GM13976 (cell line): ENCODE data around the gene TFF2.

Experiments used
- DNase-seq: peaks from one replicate; pipeline ENCODE4 v3.0.0; 2012; ENCODE audit warnings: low spot score
- in situ Hi-C: fragments of 300-500 bp; cut with MboI; formaldehyde crosslinking; loops from one replicate; pipeline ENCODE4 v1.12.0; 2022; ENCODE audit warnings: low sequenced_read_pairs, mixed read lengths, inconsistent platforms; ENCODE audit not compliant: unreplicated experiment
- TF ChIP-seq, protein P1 (sequence below): IDR thresholded peaks from 2 replicates; pipeline ENCODE4 v1.5.1; 2012; ENCODE audit warnings: borderline replicate concordance, mild to moderate bottlenecking; ENCODE audit not compliant: insufficient read depth; ENCODE audit errors: extremely low read depth, missing control alignments, control extremely low read depth

TFF2 gene

DNA sequence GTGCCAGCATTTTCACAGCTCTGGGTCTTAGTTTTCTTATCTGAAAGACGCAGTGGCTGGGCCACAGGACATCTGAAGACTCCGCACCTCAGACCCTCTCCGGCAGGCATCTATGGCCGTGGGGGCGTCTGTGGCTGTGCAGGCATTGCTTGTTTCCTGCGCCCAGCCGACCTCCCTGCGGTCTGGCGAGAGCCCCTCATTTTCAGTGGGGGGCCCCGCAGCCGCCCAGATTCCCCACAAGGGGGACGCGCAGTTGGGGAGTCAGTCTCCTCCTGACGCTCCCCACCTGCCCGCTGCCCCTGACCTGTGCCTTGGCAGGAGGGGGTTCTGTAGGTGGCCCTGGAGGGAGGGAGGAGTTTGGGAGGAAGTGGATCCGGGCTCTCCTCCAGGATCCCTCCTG lies 19.0 kb upstream of the TFF2 start:
- in situ Hi-C loops, result no loop called here
- TF ChIP-seq, protein P1, sequence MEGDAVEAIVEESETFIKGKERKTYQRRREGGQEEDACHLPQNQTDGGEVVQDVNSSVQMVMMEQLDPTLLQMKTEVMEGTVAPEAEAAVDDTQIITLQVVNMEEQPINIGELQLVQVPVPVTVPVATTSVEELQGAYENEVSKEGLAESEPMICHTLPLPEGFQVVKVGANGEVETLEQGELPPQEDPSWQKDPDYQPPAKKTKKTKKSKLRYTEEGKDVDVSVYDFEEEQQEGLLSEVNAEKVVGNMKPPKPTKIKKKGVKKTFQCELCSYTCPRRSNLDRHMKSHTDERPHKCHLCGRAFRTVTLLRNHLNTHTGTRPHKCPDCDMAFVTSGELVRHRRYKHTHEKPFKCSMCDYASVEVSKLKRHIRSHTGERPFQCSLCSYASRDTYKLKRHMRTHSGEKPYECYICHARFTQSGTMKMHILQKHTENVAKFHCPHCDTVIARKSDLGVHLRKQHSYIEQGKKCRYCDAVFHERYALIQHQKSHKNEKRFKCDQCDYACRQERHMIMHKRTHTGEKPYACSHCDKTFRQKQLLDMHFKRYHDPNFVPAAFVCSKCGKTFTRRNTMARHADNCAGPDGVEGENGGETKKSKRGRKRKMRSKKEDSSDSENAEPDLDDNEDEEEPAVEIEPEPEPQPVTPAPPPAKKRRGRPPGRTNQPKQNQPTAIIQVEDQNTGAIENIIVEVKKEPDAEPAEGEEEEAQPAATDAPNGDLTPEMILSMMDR, result no peak
- DNase-seq, result no peak

DNA sequence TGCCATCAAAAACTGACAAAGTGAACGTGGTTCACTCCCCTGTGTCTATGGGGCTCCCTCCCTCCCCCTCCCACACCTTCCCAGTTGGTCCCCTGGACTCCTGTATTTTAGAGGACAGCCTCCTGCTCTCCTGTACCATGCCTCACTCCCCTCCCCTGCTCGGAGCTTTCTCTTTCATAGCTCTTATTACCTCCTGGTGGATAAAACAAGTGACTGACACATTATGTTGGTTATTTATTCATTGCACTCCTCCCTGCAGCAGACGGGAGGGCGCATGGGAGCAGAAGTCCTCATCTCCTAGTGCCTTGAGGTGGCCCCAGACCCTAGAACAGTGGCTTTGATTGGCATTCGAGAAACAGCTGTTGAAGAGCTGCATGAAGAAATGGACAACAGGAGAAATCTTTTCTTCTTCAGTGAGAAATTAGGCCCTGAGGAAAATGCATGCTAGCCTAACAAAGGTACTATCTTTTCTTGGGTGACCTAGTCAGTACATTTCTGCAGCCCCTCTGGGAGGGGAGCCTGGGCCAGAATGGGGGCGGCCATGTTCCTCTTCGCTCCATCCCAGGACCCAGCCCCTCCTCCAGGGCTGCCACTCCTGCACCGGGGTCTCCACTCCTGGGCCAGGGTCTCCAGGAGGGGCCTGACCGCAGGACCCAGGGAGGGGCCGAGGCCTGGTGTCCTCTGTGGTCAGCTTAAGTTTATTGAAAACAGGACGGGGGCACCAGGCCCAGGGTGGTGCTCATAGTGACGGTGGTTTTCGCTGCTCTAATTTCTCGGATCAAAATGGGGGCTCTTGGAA lies 16.8 kb upstream of the TFF2 start:
- no peak for DNase-seq
- TF ChIP-seq, protein P1, result no peak
- in situ Hi-C loops, result no loop called here

DNA sequence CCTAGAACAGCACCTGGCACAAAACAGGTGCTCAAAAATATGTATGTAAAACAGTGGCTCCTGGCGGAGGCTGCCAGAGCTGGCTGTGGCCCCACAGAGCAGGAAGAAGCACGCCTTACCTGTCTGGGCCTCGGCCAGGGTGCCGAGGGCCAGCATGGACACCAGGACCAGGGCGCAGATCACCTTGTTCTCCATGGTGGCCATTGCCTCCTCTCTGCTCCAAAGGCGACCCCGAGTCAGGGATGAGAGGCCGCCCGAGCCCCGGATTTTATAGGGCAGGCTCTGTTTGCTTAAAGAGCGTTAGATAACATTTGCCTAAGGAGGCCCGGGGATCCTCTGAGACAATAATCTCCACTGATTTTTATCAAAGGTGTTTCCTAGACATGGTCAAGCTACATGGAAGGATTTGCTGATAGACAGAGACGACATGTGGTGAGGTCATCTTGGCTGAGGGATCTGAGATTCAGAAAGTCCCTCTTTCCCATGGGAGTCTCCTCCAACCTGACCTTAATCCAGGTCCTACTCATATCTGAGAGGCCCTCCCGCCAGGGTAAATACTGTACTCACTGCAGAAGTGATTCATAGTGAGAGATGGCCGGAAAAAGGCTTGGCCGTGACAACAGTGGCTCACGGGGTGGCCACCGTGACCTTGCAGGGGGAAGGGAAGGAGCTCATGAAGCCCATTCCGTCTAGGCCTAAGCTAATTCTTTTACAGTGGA lies 15.7 kb upstream of the TFF2 start, which contains the start of gene TFF1:
Gene TFF1, minus strand, starts transcription at position 244 of the 719 bp plus-strand sequence. Its CDS starts 40 bp downstream, at position 204.
- in situ Hi-C loops, result no loop called here
- TF ChIP-seq, protein P1, result no peak
- no peak for DNase-seq

DNA sequence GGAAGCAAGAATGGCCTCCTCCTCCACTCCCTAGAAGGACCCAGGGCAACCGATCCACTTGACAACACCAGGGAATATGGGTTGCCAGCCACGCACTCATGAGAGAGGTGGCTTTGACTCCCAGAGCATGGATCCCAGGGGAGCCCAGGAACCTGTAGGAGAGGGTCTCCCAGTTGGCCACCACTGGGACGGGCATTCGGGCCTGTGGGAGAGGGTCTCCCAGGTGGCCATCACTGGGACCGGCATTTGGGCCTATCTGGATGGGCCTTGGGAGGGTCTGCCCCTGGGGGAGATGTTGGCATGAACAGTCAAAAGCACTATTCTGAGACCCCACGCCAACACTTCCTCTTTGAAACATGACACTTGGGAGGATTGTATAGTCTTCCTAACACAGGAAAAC lies 15.0 kb upstream of the TFF2 start:
- DNase-seq, result no peak
- in situ Hi-C loops, result no loop called here
- TF ChIP-seq, protein P1, result no peak

DNA sequence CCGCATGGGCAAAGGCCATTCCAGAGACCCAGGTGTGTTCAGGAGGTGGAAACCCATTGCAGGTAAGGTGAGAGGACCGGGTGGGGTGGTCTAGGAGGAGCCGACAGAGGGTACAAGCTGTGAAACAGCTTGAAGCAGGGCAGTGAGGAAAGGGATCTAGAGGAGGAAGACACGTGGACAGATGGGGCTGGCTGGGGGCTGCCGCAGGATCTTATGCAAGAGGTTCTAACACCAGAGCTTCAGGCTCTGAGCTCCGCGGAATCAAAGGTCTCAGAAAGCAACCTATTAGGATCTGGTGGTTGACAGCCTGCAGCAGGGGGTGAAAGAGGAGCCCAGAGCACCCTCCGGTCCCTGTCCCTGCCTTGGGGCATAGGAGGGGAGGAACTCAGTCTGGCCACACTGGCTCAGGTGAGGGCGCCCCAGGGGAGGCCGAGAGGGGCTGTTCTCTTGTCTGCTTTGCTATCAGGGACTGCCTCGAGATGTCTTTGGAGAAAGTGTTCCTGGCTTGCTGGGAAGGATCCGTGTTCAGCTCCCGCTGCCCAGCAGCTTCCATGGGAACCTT lies 13.6 kb upstream of the TFF2 start:
- no peak for DNase-seq
- TF ChIP-seq, protein P1, result no peak
- in situ Hi-C loops, result no loop called here

DNA sequence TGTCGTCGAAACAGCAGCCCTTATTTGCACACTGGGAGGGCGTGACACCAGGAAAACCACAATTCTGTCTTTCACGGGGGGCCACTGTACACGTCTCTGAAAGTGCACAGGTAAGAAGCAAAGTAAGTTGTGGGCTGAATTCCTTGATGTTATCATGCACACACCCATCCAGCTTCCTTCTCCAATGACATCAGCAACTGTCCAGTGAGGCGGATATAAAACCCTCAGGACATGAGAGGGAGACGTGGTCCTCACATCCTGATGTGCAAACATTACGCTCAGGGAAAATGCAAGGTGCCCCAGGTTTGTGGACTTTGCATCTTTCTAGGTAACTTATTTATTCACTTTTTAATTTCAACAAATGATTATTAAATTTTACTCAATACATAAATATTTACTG lies 12.5 kb upstream of the TFF2 start:
- no peak for DNase-seq
- in situ Hi-C loops, result no loop called here
- TF ChIP-seq, protein P1, result no peak
